ENCODE results near the gene EHD4.

The EHD4 gene

DNA sequence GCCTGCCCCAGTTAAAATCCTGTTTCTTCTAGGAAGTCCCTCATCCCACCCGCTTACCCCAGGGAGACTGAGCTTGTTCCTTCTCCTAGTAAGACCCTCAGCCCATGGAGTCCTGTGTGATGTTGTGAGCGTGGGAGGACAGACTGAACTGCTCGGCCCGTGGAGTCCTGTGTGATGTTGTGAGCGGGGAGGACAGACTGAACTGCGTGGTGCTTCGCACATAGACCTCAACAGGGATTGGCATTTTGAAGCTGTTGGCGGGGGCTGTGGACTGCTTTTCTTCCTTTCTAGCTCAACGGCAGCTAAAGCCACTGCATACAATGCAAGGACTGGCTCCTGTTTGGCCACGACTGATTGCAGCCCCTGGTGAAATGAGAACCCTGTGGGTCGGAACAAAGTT is 76.9 kb downstream of the EHD4 start:
- DNase-seq (ENCODE audit: low read depth) = no peak

DNA sequence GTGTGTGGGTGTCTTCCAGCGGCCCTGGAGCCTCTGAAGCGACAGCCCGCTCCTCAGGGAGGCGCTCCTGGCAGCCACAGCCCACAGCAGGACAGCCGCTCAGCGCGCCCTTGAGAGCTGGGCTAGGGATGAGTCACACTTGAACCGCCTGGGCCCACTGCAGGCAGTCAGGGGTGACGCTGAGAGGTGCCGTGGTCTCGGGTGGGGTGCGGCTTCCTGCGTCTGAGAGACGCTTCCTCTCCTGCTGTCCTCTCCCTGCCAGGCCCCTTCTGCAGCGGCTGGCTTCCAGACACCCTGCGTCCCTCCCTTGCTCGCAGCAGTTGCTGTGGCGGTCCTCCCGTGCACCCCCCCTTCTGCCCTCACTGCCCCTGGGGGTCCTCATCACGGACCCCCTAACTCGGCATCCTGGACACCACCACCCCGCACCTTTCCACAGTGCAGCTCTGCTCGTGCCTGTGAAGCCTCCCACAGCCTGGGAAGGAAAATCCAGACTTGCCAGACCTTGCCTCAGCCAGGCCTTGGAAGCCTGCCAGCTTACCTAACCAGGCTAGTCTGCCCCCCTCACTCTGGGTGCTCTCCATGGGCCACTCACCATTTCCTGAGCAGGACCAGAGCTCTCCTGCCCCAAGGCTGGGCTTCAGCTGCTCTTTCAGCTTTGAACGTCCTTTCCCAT is 77.4 kb downstream of the EHD4 start:
- no peak for DNase-seq (ENCODE audit: low read depth)

DNA sequence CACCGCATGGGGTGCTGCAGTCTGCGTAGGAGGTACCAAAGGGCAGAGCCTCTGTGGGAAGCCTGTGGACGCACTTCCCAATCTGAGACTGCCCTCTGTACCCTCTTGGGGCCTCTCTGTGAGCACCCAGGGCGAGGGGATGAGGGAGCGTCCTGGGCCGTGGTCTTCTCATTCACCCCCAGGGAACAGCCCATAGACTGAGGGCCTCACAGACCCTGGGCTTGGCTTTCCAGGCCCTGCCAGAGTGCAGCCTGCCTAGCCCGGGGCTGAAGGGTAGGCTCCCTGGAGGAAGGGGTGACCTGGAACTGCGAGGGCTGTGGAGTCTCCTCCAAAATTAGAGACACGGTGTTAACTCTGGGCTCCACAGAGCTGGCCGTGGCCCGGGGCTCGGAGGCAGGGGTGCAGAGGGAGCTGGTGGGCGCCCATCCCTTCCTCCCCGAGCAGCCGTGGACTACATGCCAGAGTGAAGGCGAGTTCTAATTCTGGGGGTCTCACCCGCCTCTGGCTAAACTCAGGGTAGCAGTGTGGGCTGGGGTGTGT is 78.0 kb downstream of the EHD4 start:
- no peak for DNase-seq (ENCODE audit: low read depth)

DNA sequence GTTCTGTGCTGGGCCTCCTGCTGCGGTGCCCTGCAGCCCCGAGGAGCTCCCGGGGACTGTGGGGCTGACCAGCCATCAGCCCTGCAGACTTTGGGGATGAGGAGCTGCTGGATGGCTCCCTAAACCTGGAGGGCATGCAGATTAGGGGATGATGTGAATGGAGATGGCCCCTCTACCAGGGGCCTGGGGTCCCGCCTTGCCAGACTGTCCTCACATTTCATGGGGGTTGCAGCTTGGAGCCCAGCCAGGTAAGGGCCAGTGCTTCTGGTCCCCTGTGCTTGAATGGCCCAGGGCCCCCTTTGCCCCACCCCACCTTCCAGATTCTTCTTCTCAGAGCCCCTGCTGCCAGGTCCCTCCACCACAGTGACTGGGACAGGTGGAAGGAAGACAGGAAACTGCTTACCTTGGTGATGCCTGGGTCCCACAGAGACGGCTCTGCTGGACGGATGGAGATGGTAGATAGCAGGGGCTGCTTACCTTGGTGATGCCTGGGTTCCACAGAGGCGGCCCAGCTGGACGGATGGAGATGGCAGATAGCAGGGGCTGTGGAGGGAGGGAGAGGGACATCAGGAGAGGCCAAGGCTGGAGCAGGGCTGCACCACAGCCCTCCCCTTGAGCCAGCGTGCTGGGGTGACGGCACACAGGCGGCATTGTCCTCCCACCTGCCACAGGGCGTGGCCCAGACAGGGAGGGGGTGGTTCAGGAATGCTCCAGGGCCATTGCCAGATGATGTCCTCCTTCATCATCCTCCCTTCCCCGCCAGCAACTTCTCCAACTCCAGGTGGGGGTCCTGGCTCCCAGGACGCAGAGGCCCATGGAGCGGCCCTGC is 78.7 kb downstream of the EHD4 start, which contains the start of gene SPTBN5:
TSS of gene SPTBN5 (minus strand) at position 632 of the 829 bp plus-strand sequence. CDS start at position 76, 556 bp downstream.
- no peak for DNase-seq (ENCODE audit: low read depth)

DNA sequence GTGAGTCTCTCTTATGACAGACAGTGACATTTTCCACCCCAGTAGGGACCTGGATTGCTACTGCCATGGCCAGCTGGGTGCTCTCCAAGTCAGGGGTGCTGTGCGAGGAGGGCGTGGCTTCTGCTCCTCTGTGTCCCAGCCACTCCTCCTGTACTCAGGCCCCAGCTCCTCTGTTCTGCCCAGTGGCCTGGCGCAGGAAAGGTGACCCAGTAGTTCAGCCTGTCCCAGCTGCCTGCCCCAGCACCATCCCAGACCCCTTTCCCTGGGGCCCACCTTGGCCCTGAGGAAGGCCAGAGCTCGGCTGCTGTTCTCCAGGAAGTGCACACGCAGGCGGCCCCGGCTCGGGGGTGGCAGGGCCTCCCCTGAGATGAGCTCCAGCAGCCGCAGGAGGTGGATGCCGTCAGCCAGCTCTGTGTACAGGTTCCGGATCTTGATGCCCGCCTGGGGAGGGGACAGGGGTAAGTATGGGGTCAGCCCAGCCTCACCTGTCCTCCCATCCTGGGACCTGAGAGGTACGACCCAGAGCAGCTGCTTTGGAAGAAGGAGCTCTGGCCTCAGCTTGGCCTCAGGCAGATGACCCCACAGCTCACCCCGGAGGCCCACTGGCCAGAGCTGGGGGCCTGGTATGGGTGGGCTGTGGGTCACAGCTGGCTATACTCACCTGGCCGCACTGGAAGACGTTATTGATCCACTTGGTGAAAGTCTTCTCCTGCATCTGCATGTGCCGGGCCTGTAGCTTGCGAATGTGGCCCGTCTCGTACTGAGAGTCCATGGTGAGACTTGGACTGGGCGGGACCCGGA is 79.5 kb downstream of the EHD4 start:
- DNase-seq (ENCODE audit: low read depth) = no peak

DNA sequence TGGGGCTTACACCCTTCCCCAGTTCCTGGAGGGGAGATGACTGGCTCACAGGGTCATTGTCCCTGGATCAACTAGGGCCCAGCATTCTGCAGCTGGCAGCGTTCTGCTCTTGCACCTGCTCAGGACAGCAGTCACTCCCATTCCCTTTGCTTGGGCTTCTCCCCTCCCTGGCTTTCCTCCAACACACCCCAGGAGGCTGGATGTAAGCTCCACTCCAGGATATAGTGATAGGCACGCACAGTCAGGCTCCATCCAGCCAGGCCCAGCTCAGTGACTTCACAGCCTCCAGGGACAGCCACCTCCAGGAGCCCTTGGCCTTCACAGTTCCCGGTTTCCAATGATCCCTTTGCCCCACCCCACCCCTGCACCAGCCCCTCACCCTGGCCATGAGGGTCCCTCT is 80.4 kb downstream of the EHD4 start:
- DNase-seq (ENCODE audit: low read depth) = no peak

DNA sequence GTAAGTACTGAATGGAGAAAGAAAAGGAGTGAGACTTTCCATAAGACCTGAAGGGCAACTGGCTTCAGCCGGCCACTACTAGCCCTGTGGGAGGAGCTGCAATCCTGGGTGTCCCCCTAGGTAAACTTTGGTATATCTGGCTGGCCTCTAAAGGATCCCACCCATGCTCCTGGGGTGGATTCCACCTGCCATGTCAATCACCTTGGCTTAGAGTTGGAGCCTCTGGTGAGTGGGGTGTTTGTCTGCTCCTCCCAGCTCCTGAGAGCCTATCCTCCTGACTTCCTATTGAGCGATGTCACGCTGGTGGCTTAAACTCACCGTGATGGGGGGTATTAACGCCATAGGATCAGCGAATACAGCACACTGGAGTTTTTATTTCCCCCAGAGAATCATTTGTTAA is 81.1 kb downstream of the EHD4 start:
- no peak for DNase-seq (ENCODE audit: low read depth)

DNA sequence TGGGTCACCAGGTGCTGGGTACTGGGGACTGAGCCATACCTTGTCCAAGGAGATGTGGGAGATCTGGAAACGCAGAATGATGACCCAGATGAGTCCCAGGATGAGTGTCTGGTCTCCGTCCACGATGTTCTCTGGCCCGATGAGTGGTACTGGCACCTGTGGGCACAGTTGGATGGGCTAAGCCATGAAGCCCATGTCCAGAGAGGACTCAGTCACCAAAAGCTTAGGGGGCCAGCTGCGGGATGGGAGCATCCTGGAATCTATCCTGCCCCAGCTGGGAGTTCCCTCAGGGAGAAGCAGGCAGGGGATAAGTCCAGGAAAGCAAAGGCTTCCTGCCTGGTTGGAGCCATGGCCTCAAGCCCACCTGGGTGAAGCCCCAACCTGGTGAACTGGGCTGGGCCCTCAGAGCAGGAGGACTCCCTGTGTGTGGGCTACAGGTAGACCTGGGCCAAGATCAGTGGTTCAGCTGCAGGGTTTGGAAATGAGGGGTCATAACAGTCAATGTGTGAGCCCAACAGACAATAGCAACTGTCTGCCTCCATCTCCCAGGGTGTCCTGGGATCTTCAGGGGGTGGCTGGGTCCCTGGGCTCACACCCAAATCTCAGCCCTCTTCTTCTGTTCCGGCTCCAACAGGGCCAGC is 82.2 kb downstream of the EHD4 start:
- no peak for DNase-seq (ENCODE audit: low read depth)

DNA sequence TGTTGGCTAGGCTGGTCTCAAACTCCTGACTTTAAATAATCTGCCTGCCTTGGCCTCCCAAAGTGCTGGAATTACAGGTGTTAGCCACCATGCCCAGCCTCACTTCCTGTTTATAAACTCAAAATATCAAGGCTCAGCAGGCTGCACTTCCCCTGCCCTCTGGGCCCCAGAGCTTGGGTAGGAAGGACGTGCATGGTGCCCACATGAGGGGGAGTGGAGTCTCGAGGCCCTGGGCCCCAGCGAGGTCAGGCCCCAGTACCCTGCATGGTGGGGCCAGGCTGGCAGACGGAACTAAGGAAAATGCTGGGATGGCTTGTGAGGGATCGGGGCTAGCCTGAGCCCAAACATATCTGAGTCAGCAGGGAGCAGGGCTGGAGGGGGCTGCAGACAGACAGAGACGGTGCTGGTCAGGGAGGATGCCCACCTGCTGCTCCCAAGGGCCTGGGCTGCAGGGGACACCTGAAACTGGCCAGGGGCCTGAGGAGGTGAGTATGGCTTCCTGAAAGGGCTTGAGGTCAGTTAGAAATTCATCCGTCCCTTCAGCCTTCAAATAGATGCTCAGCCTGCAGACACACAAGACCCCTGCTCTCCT is 83.6 kb downstream of the EHD4 start:
- DNase-seq (ENCODE audit: low read depth) = no peak

DNA sequence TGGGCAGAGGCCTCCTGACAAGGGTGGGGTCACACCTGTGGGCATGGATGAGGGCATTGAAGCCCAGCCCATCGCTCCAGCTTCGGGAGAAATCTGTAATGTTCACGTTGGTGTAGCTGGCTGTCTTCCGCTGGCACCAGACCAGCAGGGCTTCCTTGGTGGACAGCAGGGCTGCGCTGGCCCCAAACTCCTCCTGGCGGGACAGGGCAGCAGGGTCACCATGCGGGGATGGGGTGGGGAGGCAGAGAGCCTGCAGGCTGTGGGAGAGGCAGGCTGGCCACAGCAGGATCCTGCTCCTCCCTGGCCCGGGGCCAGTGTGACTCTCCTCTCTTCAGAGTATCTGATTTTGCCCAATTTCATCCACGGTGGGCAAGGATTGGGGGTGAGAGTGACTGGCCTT is 84.5 kb downstream of the EHD4 start:
- no peak for DNase-seq (ENCODE audit: low read depth)

DNA sequence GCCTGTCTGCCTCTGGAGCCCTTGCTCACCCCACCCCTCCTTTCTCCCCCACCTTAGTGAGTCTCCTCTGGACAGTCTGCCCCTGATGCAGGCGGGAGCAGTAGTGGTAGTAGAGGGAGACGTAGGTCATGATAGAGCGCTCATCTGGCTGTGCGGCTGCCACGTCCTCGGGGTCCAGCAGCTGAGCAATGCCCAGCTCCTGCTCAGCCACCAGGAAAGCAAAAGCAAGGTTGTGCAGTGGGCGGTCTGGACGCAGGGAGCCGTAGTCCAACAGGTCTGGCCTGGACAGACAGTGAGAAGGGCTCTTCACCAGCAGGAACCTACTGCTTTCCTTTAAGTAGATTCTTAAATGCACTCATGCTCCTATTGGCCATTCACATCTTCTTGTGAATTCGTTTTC is 85.2 kb downstream of the EHD4 start:
- DNase-seq (ENCODE audit: low read depth) = no peak

DNA sequence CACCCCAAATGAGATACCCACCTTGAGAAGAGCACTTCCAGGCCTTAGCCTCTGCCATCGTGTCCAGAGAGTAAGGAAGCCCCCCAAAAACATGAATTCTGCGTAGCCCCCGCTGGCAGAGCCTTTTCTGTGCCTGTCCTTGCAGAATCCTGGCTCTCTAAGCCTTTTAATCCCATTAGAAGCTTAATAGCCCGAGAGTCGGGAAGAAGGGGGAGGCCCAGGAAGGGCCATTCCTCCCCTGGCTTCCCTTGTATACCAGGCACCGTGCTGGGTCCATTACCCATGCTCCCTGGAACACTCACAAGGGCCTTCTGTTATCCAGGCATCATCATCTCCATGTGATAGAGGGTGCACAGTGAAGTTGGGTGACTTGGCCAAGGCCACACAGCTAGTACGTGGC is 85.6 kb downstream of the EHD4 start:
- DNase-seq (ENCODE audit: low read depth) = no peak

DNA sequence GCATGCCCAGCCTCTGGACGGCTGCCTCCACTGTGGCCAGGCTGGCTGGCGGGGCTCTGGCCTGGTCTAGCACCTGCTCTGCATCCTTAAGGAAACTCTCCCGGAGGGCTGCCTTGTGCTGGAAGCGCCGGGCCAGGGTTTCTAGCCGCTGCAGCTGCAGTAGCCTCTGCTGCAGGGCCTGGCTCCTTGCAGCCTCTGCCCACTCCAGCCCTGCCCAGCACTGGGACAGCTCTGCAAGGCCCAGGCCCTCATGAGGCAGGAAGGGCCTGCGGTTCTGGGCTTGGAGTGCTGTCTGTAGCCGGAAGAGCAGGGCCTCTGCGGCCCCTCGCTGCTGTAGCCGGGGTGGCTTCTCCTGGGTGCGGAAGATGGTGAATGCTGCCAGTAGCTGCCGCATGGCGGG is 86.5 kb downstream of the EHD4 start:
- DNase-seq (ENCODE audit: low read depth) = no peak

DNA sequence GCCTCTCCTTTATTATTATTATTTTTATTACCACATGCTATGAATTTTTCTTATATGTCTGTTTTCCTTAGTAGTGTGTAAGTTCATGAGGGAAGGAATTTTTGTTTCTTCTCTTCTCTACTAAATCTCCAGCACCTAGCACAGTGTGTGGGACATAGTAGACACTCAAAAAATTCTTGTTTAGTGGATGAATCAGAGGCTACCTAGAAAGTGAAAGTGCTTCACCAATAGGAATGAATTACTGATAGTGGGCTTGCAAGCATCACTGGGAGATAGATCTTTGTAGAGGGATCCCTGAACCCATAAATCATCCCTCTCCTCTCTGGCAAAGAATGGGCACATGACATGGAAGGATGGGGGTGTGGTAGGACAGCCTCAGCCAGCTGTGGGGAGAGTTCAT is 87.0 kb downstream of the EHD4 start:
- DNase-seq (ENCODE audit: low read depth) = no peak

DNA sequence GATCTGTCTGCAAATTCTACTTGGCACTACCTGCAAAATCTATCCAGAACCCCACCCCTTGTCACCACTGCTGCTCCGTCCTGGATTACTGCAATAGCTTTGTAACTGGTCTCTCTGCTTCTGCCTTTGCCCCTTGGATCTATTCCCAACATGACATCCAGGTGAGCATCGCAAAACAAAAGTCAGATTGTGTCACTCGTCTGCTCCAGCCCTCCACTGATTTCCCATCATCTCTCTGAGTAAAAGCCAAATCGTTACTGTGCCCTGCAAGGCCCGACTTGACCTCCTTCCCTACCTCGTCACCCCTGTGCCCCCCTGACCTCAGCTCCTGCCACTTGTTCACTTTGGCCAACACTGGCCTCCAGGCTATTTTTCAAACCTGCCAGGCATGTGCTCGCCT is 87.9 kb downstream of the EHD4 start:
- DNase-seq (ENCODE audit: low read depth) = no peak

DNA sequence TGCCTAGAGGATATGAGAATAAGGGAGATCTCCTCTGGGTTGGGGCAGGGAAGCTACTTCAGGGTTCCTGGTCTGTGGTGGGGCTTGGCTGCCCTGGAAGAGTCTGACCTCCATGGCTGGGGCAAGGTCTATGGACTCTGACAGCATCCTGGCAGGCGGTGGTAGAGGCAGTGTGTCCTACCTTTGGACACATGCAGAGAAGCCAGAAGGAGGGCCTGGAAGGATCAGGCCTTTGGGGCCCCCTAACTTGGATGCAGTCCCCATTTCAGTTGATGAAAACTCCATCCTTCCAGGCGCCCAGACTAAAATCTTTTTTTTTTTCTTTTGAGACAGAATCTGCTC is 88.9 kb downstream of the EHD4 start:
- no peak for DNase-seq (ENCODE audit: low read depth)

DNA sequence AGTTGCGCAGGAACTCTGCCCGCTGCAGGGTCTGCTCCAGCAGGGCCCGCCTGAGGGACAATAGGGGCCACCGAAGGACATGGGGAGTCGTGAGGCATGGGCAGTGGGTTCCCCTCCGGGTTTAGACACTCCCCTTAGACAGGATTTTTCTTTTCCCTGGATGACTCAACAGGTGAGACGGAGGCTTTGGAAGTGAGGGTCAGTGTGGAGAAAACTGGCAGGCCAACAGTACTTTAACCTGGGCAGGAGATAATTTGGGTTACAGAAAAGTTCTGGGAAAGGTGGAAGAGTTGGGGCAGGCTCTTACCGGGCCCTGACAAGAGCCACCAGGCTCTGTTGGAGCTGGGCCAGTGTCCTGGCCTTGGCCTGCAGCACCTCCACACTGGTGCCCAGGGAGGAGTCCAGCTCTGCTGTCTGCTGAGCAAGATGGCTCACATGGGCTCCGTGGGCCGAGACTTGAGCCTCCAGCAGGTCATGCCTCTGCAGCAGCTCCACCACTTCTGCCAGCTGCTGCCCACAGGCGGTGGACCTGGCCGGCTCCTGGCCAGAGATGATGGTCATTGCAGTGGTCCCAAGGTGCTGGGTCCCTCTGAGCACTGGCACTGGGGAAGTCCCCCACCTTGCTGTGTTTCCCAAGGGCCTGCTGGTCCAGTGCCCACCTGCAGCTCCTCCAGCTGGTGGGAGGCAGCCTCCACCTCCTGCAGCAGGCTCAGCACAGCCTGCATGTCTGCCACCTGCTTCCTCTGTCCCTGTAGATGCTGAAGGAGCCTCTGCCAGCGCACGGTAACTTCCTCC is 89.5 kb downstream of the EHD4 start:
- no peak for DNase-seq (ENCODE audit: low read depth)

DNA sequence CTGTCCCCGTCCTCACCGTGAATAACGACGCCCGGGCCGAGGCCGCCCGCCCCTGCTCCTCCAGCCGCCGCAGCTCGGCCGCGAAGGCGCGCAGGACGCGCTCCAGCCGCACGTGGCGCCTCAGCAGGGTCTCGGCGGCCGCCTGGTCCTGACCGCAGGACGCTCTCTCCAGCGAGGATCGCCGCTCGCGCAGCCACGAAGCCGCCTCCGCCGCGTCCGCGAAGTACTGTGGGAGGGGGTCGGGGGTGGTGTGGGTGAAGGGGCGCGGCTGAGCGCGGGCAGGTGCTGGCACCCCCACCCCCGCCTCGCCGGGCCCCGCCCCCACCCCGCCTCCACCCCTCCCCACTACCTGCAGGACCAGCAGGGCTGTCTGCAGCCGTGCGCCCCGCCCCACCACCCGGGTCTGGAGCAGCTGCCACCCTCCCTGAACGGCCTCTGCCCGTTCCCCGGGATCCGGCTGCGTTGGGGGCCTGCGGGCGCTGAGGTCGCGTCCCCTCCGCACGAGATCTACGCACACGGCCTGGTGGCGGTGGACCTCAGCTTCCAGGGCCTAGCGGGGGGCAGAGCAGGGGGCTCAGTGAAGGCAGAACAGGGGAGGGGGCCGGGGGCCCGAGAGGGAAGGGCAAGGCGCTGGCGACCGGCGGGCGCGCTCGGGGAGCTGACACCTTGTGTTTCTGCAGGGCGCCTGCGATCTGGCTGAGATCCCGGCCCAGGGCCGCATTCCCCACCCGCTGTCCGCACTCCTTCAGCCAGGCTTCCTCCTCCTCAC is 90.3 kb downstream of the EHD4 start:
- DNase-seq (ENCODE audit: low read depth) = no peak

DNA sequence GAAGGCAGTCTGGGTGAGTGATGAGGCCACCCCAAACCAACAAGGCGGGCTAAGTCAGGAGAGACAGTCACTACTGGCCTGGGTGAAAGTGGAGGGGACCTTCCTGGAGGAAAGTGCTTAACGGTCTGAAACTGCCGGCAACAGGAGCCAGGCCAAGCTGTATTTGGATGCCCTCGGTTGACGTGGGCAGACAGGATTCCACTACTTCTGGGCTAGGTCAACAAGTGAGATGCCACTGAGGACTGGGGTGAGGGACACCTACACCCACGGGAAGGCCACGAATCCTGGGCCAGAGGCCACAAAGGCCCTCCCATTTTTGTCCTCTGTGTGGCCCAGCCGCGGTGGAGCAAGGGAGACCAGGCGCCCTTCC is 90.8 kb downstream of the EHD4 start:
- no peak for DNase-seq (ENCODE audit: low read depth)

DNA sequence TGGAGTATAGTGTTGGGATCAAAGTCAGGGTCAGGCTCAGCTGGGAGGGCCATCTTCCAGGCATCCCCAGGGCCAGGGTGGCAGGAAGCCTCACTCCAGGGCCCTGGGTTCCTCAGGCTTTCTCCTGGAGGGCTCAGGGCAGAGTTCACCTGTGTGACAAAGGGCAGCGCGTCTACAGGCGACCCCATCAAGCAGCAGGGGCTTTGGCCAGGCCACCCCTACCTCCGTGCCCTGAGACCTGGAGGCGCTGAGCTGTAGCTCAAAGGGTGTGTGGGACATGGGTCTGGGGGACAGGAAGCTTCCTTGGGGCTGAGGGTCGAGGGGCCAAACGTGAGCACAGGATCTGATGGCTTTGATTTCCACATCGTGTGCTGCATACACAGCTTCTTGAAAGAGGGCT is 91.3 kb downstream of the EHD4 start:
- DNase-seq (ENCODE audit: low read depth) = no peak

Data from HS-5 (cell line).